ENCODE results near the gene BLNK.

Gene BLNK

GRCh38 chr10:96261930-96262329, 9.4 kb downstream of the BLNK start:
- DNase-seq (ENCODE audit: low spot score): no peak

GRCh38 chr10:96261132-96261531, 10.2 kb downstream of the BLNK start:
- no peak for DNase-seq (ENCODE audit: low spot score)

- DNase-seq (ENCODE audit: low spot score): no peak
Measured at GRCh38 chr10:96260014-96260413, 11.4 kb downstream of the BLNK start.

- DNase-seq (ENCODE audit: low spot score): no peak
Measured at GRCh38 chr10:96259150-96259549, 12.2 kb downstream of the BLNK start.

GRCh38 chr10:96257944-96258343, 13.4 kb downstream of the BLNK start:
- peak; percentile 47 for DNase-seq (ENCODE audit: low spot score)

GRCh38 chr10:96255549-96256333, 15.6 kb downstream of the BLNK start:
- no peak for DNase-seq (ENCODE audit: low spot score)

- no peak for DNase-seq (ENCODE audit: low spot score)
Measured at GRCh38 chr10:96254976-96255375, 16.4 kb downstream of the BLNK start.

- no peak for DNase-seq (ENCODE audit: low spot score)
Measured at GRCh38 chr10:96252730-96253129, 18.6 kb downstream of the BLNK start.

- DNase-seq (ENCODE audit: low spot score): no peak
Measured at GRCh38 chr10:96250349-96250748, 21.0 kb downstream of the BLNK start.

GRCh38 chr10:96249264-96249663, 22.1 kb downstream of the BLNK start:
- DNase-seq (ENCODE audit: low spot score): no peak

- no peak for DNase-seq (ENCODE audit: low spot score)
Measured at GRCh38 chr10:96244354-96244753, 27.0 kb downstream of the BLNK start.

GRCh38 chr10:96243296-96243695, 28.1 kb downstream of the BLNK start:
- no peak for DNase-seq (ENCODE audit: low spot score)

GRCh38 chr10:96242822-96243221, 28.5 kb downstream of the BLNK start:
- no peak for DNase-seq (ENCODE audit: low spot score)

GRCh38 chr10:96238646-96239623, 32.4 kb downstream of the BLNK start:
- no peak for DNase-seq (ENCODE audit: low spot score)

- DNase-seq (ENCODE audit: low spot score): no peak
Measured at GRCh38 chr10:96236876-96237275, 34.5 kb downstream of the BLNK start.

- DNase-seq (ENCODE audit: low spot score): peak; percentile 38
Measured at GRCh38 chr10:96236090-96236478, 35.3 kb downstream of the BLNK start.

GRCh38 chr10:96235326-96236089, 35.9 kb downstream of the BLNK start:
- no peak for DNase-seq (ENCODE audit: low spot score)

- no peak for DNase-seq (ENCODE audit: low spot score)
Measured at GRCh38 chr10:96233959-96234358, 37.4 kb downstream of the BLNK start.

- no peak for DNase-seq (ENCODE audit: low spot score)
Measured at GRCh38 chr10:96230527-96230926, 40.8 kb downstream of the BLNK start.

GRCh38 chr10:96229568-96230030, 41.8 kb downstream of the BLNK start:
- DNase-seq (ENCODE audit: low spot score): peak; percentile 39

GRCh38 chr10:96228408-96228994, 42.9 kb downstream of the BLNK start:
- DNase-seq (ENCODE audit: low spot score): no peak

- DNase-seq (ENCODE audit: low spot score): no peak
Measured at GRCh38 chr10:96227206-96227605, 44.2 kb downstream of the BLNK start.
